HG03108 (cell line): Measurements from ENCODE around the gene CITED2.
"Not testable (repeated sequence)": the region's sequence is repeated elsewhere in the genome, so short reads cannot be mapped to it uniquely, and the experiment has no call there.

Source experiments
- ATAC-seq: cut with Tn5 transposase; IDR thresholded peaks from one replicate; pipeline ENCODE4 v1.9.1; 2021; ENCODE audit warnings: moderate library complexity; ENCODE audit not compliant: unreplicated experiment

Gene CITED2, protein sequence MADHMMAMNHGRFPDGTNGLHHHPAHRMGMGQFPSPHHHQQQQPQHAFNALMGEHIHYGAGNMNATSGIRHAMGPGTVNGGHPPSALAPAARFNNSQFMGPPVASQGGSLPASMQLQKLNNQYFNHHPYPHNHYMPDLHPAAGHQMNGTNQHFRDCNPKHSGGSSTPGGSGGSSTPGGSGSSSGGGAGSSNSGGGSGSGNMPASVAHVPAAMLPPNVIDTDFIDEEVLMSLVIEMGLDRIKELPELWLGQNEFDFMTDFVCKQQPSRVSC

DNA sequence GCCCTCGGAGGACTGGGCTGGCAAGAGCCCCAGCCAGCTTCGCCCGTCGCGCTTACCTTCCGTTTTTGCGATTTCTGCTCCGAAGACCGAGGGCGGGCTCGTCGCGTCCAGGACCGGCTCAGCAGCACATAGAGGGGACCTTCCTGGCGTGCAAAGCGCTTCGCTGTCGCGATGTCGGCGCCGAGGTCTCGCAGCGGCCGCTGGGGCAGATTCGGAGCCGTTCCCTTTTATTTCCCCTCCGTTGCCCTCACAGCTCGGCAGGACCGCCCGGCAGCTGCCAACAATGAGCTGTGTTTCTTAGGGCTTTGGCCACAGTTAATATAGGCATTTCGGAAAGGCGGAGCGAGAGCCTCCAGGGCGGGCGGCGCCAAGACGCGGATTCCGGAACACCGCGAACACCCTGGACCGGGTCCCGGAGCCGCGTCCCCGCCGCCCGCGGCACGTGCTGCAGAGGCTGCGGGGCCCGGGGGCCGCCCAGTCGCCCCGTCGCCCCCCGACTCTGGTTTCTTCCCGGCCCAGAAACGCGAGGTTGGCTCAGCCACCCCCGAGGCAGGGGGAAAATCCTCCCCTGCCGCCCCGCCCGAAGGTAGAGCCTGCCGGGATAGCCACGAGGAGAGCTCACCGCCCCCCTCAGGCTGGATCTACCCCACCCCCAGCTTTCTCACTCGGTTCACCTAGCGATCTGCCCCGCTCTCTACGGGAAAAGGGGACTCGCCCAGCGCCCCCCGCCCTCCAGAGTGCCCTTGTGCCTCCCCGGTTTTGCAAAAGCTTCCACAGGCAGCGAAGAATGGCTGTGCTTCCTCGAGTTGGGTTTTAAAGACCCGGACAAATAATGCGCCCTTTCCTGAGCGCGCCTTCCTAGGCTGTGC lies at the start of gene CITED2:
TSS of gene CITED2 (minus strand) at position 292 of the 869 bp plus-strand sequence. CDS start 704 bp downstream, outside the sequence.
- ATAC-seq, result peak; percentile 63

DNA sequence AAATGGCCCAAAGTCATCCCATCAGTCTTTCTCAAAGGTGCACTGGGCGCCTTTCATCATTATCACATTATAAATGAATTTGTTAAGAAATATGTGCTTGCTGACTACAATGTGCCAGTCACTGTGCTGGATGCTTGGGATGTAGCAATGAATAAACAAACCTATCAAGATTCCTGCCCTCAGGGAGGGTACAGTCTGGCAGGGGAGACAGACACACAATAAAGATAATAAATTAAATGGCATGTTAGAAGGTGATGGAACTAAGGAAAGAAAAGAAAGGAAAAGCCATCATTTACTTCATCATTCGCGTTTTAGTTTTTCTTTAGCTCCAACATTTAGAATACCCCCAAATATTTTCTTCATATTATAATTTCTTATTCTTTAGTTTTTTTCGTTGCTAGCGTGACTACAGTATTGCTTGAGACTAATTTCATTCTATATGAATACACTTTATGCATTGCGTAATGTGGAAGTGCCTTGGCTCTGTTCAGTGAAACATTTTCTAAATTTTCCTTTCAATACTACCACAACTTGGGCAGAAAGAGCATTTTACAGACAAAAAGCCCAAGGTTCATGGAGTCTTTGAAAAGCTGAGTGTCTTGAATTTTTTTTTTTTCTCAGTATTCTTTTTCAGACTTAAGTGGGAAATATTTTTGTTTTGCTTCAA lies 48.7 kb upstream of the CITED2 start:
- ATAC-seq, result no peak

DNA sequence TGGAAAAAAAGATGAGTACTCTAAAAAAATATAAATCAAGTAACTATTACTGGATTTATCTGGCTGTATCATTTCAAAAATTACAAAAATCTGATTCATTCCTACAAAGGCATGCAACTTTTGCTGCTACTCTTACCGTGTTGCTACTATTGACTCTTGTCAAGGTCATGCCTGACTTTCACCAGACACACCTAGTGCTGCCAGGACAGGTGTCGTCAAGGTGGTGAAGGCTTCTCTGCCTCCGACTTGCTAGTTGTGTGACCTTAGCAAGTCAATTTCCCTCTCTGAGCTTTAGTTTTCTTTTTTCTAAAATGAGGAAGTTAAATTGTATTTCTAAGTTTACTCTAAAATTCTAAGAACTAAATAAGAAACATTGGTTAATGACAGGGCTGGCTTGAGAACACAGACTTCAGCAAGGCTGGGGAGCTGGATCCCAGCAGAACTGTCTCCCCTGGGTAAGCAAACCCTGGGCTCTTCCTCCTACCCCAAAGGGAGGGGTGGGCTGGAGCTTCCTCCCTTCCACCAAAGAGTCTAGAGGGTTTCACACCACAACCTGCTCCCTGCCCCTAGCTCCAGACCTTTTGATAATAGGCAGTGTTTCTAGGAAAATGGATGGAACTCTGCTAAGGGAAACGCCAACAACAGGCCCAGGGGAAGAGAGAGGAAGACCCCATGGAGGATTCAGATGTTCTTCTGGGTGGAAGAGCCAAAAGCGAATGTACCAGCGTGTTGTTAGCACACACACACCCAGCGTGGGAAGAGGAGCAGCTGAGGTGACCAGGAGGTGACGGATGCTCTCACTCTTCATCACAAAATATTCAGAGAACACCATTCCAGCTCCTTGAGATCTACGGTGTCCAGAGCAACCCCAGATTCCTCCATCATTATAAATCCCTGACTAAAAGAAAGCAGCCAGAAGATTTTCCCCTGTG lies 47.9 kb upstream of the CITED2 start:
- ATAC-seq, result no peak

DNA sequence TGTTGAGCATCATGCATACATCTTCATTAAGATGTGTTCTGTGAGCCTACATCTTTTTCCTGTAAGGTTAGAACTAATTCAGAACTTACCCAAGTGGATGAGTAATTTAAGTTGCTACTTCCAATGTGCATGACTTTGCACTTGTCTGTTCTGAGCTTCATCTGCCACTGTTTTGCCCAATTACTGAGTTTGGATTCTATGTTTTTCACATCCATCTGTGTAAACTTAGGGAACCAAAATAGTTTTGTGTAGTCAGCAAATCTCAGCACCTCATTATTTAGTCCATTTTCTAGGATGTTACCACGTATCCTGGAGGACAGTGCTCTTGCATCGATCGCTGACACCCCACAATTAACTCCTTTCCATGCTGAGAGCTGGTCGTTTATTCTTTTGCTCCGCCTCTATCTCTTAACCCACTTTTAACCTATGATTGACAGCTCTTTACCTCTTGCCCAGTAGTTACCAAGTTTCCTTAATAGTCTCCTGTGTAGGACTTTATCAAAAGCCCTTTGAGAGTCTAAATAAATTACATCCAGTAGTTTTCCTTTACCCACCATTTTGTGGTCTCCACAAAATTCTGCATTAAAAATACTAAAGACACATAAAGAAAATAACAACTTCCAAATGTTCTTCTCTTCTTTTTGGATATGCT lies 44.2 kb upstream of the CITED2 start:
- no peak for ATAC-seq

DNA sequence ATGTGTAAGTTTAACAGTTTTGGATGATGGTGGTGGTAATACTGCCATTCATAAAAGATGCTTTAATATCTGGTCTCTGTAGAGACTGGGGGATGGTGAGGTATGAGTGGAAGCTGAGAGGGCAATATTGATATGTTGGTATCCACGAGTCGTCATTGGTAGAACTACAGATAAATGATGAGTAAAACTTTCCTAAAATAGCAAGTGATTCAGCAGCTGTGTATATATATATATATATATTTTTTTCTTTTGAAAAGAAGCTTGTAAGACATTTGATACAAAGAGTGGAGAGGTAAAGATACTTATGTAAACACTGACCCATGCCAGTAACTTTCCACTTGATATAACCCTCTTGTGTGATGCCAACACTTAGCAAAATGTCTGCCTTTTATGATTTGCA lies 41.7 kb upstream of the CITED2 start:
- ATAC-seq, result no peak

DNA sequence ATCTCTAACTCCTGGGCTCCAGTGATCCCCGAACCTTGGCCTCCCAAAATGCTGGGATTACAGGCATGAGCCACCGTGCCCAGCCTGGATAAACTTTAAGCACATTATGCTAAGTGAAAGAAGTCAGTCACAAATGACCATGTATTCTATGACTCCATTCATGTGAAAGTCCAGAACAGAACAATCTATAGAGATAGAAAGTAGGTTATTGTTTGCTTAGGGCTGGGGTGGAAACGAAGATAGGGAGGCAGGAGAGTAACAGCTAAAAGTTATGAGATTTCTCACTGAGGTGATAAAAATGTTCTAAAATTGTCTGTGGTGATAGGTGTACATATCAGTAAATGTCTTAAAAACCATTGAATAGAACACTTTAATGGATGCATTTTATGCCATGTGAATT lies 40.9 kb upstream of the CITED2 start:
- ATAC-seq, result no peak

DNA sequence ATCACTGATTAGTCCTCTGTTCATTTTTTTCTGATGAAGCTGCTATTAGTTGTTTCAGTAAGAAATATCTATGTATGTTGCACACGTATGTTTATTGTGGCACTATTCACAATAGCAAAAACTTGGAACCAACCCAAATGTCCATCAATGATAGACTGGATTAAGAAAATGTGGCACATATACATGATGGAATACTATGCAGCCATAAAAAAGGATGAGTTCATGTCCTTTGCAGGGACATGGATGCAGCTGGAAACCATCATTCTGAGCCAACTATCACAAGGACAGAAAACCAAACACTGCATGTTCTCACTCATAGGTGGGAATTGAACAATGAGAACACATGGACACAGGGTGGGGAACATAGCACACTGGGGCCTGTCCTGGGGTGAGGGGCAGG lies 37.7 kb upstream of the CITED2 start:
- ATAC-seq, result not testable (repeated sequence)

DNA sequence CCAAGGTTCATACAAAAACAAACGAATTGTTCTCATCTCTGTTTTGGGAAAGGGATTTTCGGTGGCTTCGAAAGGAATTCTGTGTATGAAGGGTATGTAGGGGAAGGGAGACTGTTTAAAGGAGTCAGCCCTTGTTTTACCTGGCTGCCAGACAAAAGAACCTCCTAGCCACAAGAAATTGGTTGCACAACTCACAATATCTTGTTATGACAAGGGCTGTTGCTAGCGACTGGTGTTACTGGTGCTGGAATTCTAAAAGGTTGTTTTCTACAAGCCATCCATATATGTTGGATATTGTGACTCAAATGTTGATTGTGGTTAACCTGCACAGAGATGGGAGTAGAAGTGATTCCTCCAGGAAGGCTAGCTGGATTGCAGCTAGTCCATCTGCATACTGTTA lies 34.6 kb upstream of the CITED2 start:
- no peak for ATAC-seq

DNA sequence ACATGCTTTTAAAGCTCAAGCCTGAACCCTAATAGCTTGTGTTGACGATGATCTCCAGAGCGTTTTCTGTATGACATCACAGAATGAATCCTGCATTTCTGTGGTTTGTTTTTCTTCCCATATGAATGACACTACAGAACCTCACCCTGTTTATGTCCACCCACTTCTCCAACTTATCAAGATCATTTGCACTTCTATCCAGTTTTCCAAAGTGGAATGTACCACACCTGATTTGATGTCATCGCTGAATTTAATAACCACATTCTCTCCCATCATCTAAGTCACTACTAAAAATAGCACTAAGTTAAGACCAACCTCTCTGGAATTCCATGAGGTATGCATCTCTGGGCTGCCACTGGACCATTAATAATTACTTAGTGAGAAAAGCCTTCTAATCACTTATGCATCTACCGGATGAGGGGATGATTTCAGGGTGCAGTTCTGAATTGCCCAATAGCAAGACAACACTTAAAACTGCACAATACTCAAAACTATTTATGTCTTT lies 33.3 kb upstream of the CITED2 start:
- no peak for ATAC-seq

DNA sequence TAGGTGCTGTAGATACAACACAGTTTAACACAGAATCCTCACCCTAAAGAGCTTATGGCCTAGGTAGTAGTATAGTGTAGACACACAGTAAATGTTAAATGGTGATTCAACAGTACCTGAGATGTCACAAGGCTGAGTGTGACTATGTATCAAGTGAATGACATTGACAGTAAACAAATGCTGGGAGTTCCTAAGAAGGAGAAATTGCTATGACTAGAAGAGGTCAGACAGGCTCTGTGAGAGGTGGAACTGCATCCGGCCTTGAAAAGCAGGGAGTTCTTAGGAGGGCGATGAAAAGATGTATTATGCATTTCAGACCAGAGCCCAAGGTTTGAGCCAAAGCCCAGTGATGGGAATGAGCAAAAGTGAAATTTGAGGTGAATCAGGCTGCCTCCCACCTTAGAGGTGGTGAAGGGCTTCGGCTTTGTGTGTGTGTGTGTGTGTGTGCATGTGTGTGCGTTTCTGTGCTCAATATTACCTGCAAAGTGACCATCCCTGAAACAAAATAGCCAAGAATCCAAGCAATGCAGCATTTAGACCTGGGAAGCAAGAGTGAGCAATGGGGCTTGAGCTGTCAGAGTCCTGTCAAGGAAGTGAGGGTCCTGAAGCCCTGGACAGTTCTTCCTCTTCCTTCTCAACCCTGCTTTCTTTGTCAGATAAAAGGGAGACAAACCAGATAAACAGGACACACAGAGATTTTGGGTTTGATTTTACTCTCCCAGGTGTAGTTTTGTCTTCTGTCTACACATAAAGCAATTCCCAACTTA lies 32.3 kb upstream of the CITED2 start:
- ATAC-seq, result no peak

DNA sequence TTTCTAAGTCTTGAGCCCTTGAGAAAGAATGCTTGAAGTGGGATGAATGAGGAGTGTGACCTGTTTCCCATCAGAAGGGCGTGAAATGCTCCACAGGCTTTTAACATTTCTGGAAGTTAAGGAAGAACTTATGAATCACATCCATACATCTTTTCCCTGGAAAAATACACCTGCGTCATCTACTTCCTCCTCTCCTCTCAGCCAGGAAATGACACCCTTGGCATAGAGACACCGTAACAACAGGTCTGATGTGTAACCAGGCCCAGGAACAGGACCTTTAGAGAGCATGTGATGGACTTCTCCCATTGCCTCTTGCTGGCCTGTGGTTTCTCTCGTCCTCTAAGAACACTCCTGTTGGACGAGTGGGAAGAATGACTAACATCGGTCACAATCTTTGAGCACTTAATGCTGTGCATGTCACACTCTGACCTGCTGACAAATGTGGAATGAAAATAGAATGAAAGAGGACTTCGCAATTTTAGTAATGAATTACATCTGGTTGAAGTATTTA lies 28.5 kb upstream of the CITED2 start:
- ATAC-seq, result no peak

DNA sequence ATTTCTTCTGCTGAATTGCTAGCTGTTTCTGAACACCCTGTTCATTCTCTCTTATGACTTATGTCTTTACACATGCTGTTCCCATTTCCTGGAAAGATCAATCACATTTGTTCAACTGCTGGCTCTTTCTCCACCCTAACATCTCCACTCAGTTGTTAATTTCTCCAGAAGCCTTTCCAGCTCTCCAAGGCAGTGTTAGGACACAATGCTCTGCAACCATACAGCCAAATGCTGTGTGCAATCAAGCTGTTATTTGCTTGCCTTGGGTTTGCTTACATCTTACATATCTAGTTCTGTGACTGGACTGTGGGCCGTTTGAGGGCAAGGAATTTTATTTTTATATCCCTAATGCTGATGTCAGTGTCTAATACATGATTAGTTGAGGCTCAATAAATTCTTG lies 24.2 kb upstream of the CITED2 start:
- no peak for ATAC-seq

DNA sequence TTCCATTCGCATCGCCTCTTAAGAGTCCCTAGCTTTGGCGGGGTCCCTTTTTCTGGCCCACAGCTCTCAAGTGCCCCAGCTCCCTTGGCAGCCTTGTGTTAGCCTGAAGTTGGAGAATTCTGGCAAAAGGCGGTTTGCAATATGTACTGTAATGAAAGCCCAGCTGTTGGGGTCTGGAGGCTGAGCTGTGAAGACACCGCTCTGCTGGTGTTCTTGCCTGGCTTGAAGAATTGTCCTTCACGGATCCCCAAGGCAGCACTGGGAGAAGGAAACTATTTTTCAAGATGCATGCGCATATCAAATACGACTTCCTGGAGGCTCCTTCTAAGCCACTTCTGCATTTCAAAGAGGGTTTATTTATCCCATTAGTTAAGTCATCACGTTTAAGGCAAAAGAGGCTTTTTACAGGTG lies 21.4 kb upstream of the CITED2 start:
- ATAC-seq, result no peak

DNA sequence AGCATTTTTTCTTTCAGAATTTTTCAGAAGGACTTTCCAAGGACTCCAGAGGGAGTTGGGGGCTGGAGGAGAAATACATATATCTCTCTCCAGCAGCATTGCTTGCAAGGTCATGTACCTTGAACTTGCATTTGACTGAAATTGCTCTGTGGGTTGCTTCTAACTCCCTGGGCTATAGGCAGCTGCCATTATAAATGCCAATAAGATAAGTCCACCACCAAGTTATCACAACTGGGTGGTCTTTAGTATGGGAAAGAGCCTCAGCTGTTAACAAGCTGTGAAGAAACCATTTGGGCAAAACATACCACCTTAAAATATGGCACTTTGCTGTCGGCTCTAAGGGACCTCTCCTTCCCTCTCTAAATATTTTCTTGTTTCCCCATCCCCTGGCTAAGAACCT lies 20.9 kb upstream of the CITED2 start:
- no peak for ATAC-seq

DNA sequence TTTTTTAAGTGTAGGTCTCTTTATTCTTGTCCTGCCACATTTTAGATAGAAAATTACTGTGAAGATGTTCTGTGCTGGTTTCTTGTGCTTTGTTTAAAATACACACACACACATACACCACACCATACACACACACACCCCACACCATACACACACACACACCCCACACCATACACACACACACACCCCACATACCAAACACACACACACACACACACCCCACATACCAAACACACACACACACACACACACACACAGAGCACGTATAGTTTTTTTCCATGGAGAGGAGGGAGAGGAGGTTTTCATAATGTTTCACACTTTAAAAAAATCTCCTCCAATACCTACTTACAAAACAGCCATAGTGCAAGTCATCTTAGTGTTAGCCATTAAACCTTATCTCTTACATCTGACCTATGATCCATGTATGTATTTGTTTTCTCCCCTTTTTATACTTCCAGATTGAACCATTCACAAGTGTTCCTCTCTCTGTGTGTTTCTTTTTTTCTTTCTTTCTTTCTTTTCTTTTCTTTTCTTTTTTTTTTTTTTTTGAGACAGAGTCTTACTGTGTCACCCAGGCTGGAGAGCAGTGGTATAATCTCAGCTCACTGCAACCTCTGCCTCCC lies 19.7 kb upstream of the CITED2 start:
- ATAC-seq, result no peak

DNA sequence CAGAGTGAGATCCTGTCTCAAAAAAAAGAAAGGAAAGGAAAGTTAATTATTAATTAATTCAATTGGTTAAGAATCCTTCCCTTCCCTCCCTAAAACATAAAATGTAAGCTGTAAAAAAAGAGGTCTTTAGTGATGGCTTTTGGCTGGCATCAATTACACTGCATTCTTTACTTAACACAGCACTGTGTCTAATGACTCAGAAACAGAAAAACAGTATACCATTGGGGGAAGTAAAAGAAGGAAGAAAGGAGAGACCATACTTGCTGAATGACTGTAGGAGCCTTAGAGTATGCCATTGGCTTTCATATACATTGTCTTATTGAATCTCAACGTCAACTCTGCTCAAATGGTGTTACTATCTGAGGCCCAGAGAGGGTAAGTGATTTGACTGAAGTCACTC lies 18.3 kb upstream of the CITED2 start:
- ATAC-seq, result peak; percentile 91

DNA sequence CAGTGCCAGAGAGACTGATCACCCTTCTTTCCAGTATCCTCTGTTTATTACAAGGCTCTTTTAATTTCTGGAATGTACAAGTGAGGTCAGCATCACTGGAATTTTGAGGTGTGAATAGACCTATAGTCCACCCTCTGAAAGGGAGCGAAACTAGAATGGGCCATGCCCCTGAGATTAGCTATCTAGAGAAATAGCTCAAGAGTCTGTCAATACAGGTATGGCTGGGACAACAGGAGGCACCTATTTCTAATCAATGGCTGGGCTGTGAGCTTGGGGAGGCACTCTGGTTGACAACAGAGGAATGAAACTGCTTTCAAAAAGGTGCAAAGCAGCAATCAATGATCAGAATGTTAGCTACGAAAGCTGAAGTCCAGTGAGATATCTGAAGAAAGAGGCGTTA lies 17.3 kb upstream of the CITED2 start:
- ATAC-seq, result no peak

DNA sequence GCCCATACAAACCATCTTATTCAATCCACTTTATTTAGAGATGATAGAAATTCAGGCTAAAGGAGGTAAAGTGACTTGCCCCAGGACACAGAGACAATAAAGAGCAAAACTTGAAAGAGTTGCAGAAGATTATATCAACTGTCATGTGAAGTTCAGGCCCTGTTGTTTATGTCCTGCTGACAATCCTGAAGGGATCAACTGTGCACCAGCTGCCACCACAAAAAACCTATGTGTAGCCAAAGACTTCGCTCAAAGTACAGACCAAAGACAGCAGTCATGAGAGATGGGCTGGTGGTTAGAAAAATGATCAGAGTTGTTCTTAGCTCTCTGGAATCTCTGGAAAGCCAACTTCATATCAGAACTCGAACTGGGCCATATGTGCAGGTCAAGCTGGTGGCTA lies 16.0 kb upstream of the CITED2 start:
- ATAC-seq, result no peak

DNA sequence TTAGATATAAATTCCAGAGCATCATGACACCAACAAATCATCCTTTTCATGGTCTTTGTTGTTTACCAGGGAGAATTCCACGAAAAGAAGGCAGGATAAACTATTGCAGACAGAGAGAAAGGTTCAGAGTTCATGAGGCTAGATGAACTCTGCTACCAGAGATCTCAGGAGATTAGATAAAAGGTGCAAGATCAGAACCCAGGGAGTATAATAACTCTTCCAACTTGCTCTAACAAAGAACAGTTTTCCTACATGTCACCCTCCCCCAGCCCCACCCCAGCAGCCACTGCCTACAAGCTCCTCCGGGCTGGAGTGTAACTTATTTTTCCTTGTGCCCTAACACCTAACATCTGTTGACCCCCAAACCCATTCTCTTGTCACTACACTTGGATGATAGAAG lies 13.9 kb upstream of the CITED2 start:
- ATAC-seq, result no peak
